Smooth muscle cell (in vitro differentiated cells): Measurements from ENCODE around the gene ASPDH. TPM values are rescaled to one million over a fixed set of nuclear protein-coding genes. Genes with fewer than 3 reads are reported as not detected.

Experiments
- DNase-seq: peaks from one replicate; lab custom pipeline; 2025; ENCODE audit not compliant: unreplicated experiment; lab: John Stamatoyannopoulos, UW
- H2AFZ ChIP-seq: fragments of 200-600 bp; sonication (generic); 2 replicates; pipeline ENCODE4 v1.6.0; 2016; ENCODE audit warnings: antibody characterized with exemption, low read depth, mild to moderate bottlenecking
- H3F3A ChIP-seq: fragments of 200-600 bp; sonication (generic); 2 replicates; pipeline ENCODE4 v1.6.0; 2017; ENCODE audit warnings: antibody characterized with exemption, low read depth
- H3K27ac ChIP-seq: fragments of 200-600 bp; sonication (generic); 2 replicates; pipeline ENCODE4 v1.5.1; 2016; ENCODE audit warnings: low read depth, mild to moderate bottlenecking
- H3K27me3 ChIP-seq: fragments of 200-600 bp; sonication (generic); 2 replicates; pipeline ENCODE4 v1.6.1; 2016; ENCODE audit warnings: low read depth, mild to moderate bottlenecking
- H3K36me3 ChIP-seq: fragments of 200-600 bp; sonication (generic); 2 replicates; pipeline ENCODE4 v1.5.1; 2016; ENCODE audit warnings: low read depth
- H3K4me1 ChIP-seq: fragments of 200-600 bp; sonication (generic); 2 replicates; pipeline ENCODE4 v1.5.1; 2016; ENCODE audit warnings: low read depth
- H3K4me2 ChIP-seq: fragments of 200-600 bp; sonication (generic); 2 replicates; pipeline ENCODE4 v1.6.0; 2016; ENCODE audit warnings: mild to moderate bottlenecking
- H3K4me3 ChIP-seq: fragments of 200-600 bp; sonication (generic); 2 replicates; pipeline ENCODE4 v1.5.1; 2016; ENCODE audit warnings: mild to moderate bottlenecking
- H3K79me2 ChIP-seq: fragments of 200-600 bp; sonication (generic); 2 replicates; pipeline ENCODE4 v1.6.0; 2016; ENCODE audit warnings: low read depth, mild to moderate bottlenecking
- H3K9ac ChIP-seq: fragments of 200-600 bp; sonication (generic); 2 replicates; pipeline ENCODE4 v1.6.0; 2016; ENCODE audit warnings: low read depth
- H3K9me3 ChIP-seq: fragments of 200-600 bp; sonication (generic); replicated peaks from 2 replicates; pipeline ENCODE4 v1.5.1; 2016; ENCODE audit warnings: low read depth
- H4K20me1 ChIP-seq: fragments of 200-600 bp; sonication (generic); 2 replicates; pipeline ENCODE4 v1.6.0; 2016; ENCODE audit warnings: low read depth
- WGBS: methylation state at CpG from one replicate; pipeline ENCODE4 v1.1.7; 2016; ENCODE audit warnings: low lambda C conversion rate; 5-methylcytosine and 5-hydroxymethylcytosine counted together
- polyA plus RNA-seq: library from polyadenylated mRNA; unstranded; fragments of >200 nt; fragmentation: Nextera tagmentation; extraction: Ambion mirVana; gene quantifications from 2 replicates; pipeline ENCODE4 v1.2.1, GENCODE V29; 2016
- total RNA-seq: library from RNA; depleted of rRNA; stranded (reverse); fragments of >200 nt; gene quantifications from 2 replicates; pipeline ENCODE4 v1.2.3, GENCODE V29; 2014
- TF ChIP-seq, protein P1 (sequence below): fragments of 200-600 bp; sonication (generic); IDR thresholded peaks from 2 replicates; pipeline ENCODE4 v1.5.1; 2017; ENCODE audit warnings: borderline replicate concordance, mild to moderate bottlenecking, antibody characterized with exemption; ENCODE audit not compliant: insufficient read depth, poor library complexity, severe bottlenecking

The ASPDH gene
- total and polyA plus RNA-seq, 2 experiments from 2014 or later, result not detected

DNA sequence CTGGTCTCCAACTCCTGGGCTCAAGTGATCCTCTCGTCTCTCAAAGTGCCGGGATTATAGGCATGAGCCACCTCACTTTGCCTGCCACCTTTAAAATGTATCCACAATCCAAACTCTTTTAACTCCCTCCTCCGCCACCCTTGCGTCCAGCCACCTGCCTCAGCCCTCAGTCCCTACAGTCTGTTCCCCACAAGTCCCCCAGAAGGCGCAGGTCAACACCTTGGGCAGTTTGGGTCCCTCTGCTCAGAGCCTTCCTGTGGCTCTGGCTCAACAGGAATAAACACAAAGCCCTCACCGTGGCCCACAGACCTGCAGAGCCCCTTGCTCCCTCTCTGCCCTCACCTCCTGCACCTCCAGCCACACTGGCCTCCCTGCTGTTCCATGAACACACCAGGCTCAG, 44.9 kb downstream of the ASPDH start:
- Histone ChIP-seq H3K79me2 (no peaks in the 10 kb centered on the region), H3K9me3 (no peaks in the 10 kb centered on the region), H3F3A (no peaks in the 10 kb centered on the region), H3K9ac (no peak overlapping the region), H3K4me3 (no peak overlapping the region), H3K27ac (no peak overlapping the region), H3K36me3 (no peaks in the 10 kb centered on the region), H4K20me1 (no peaks in the 10 kb centered on the region), H2AFZ (no peak overlapping the region), H3K27me3 (no peaks in the 10 kb centered on the region), H3K4me1 (no peaks in the 10 kb centered on the region), H3K4me2 (no peak overlapping the region)
- no peak for DNase-seq
- 88% methylated on average over 6 of the region's 6 CpGs for WGBS
- TF ChIP-seq, protein P1, sequence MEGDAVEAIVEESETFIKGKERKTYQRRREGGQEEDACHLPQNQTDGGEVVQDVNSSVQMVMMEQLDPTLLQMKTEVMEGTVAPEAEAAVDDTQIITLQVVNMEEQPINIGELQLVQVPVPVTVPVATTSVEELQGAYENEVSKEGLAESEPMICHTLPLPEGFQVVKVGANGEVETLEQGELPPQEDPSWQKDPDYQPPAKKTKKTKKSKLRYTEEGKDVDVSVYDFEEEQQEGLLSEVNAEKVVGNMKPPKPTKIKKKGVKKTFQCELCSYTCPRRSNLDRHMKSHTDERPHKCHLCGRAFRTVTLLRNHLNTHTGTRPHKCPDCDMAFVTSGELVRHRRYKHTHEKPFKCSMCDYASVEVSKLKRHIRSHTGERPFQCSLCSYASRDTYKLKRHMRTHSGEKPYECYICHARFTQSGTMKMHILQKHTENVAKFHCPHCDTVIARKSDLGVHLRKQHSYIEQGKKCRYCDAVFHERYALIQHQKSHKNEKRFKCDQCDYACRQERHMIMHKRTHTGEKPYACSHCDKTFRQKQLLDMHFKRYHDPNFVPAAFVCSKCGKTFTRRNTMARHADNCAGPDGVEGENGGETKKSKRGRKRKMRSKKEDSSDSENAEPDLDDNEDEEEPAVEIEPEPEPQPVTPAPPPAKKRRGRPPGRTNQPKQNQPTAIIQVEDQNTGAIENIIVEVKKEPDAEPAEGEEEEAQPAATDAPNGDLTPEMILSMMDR, result no peak

DNA sequence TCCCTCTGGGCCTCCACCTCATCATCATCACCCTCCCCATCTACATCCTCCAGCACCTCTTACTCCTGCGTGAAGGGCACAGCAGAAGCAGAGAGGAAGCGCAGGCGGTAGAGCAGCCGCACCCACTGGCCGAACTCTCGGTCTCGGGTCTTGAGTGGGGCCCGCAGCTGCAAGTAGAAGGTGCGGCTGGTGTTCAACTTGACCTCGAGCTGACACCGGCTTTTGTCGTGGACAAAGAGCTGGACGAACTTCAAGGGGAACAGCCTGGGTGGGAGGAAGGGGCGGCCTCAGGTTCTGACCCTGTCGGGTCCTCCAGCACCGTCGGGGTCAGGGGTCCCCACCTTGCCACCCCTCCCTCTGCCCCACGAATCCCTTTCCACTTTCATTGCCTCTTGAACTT, 46.1 kb downstream of the ASPDH start:
- H2AFZ ChIP-seq, result no peak overlapping the region
- no peaks in the 10 kb centered on the region for H3K9me3 ChIP-seq
- TF ChIP-seq, protein P1, result no peak
- 94% methylated on average over 17 of the region's 18 CpGs for WGBS
- DNase-seq, result no peak
- no peaks in the 10 kb centered on the region for H3K79me2 ChIP-seq
- H3K27ac ChIP-seq, result no peak overlapping the region
- no peaks in the 10 kb centered on the region for H3K36me3 ChIP-seq
- no peak overlapping the region for H3K4me2 ChIP-seq
- no peaks in the 10 kb centered on the region for H3K4me1 ChIP-seq
- H4K20me1 ChIP-seq, result no peaks in the 10 kb centered on the region
- H3F3A ChIP-seq, result no peaks in the 10 kb centered on the region
- no peaks in the 10 kb centered on the region for H3K27me3 ChIP-seq
- no peak overlapping the region for H3K9ac ChIP-seq
- no peak overlapping the region for H3K4me3 ChIP-seq

DNA sequence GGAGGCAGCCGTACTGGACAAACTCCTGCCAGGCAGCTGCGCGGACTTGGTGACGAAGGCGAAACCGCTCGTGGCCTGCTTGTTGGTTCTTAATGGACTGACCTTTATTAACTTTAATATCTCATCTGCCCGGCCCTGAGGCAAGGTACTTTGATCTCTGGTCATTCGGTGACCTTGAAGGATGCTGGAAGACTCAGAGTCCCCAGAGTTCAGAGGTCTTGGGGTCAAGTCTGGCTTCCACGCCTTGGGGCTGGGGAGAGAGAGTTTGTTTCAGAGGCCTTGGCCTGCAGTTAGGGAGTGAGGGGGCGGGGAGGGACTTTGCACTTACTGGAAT, 47.0 kb downstream of the ASPDH start:
- no peak overlapping the region for H3K27ac ChIP-seq
- no peak overlapping the region for H3K4me2 ChIP-seq
- TF ChIP-seq, protein P1, result no peak
- H3K4me3 ChIP-seq, result no peak overlapping the region
- 94% methylated on average over 11 of the region's 11 CpGs for WGBS
- DNase-seq, result no peak
- no peaks in the 10 kb centered on the region for H3K4me1 ChIP-seq
- no peaks in the 10 kb centered on the region for H3F3A ChIP-seq
- H3K27me3 ChIP-seq, result no peaks in the 10 kb centered on the region
- H2AFZ ChIP-seq, result no peak overlapping the region
- no peaks in the 10 kb centered on the region for H3K36me3 ChIP-seq
- no peaks in the 10 kb centered on the region for H4K20me1 ChIP-seq
- no peaks in the 10 kb centered on the region for H3K79me2 ChIP-seq
- H3K9ac ChIP-seq, result no peak overlapping the region
- H3K9me3 ChIP-seq, result no peaks in the 10 kb centered on the region

DNA sequence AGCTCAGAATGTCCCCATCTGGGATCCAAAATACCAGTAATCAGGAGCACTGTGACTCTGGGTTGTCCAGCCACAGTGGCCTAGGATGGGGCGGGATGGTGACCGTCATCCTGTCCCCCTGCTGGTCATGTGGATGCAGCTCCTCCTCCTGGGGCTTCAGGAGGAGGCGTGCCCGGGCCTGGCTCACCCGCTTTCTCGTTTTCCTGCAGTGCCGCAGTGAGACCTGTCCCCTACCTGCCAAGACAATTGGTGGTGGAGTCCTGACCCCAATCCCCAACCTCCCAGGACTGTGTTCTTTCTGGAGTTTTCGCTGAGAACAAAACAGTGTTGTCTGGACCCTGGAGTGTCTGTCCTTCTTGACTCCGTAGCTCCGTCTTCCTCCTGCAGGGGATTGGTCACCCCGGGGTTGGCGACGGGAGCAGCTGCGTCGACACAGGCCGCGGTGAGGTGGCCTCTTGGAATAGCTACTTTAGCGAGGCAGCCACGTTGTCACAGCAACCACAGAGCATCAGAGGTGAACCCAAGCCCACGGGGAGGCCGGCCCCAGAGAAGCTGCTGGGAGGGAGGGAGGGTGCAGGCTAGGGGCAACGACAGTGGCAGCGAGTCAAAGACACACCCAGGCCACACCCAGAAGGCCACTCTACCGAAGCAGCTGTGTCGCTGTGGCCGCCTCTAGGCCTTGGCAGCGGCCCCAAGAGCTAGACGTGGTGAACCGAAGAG, 47.6 kb downstream of the ASPDH start:
- 55% methylated on average over 29 of the region's 29 CpGs for WGBS
- no peak overlapping the region for H3K4me3 ChIP-seq
- TF ChIP-seq, protein P1, result peak; percentile 26
- no peaks in the 10 kb centered on the region for H3K79me2 ChIP-seq
- no peaks in the 10 kb centered on the region for H3K36me3 ChIP-seq
- H3F3A ChIP-seq, result no peaks in the 10 kb centered on the region
- no peak overlapping the region for H3K27ac ChIP-seq
- DNase-seq, result no peak
- no peaks in the 10 kb centered on the region for H3K9me3 ChIP-seq
- H4K20me1 ChIP-seq, result no peaks in the 10 kb centered on the region
- no peak overlapping the region for H2AFZ ChIP-seq
- no peaks in the 10 kb centered on the region for H3K27me3 ChIP-seq
- no peaks in the 10 kb centered on the region for H3K4me1 ChIP-seq
- no peak overlapping the region for H3K4me2 ChIP-seq
- H3K9ac ChIP-seq, result no peak overlapping the region
